ENCODE measurements around the gene GNMT.
"Not testable (repeated sequence)": the region's sequence is repeated elsewhere in the genome, so short reads cannot be mapped to it uniquely, and the experiment has no call there.

GNMT gene

DNA sequence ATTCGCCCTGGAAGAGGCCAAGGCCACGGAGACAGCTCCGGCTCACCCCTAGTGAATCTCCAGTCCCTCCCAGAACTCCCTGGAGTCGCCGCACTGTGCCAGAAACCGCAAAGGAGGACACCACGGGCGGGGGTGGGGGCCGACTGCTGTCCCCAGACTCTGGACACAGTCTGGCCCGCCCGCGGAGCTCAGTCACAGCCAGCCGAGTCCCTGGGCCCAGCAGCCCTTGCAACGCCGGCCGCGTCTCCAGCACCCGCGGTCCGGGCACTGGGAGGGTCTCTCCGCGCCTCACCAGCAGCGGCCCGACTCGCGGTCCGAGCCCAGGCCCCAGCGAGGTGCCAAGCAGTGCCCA, 17.9 kb downstream of the GNMT start:
- no peak for DNase-seq (ENCODE audit: low read depth)

DNA sequence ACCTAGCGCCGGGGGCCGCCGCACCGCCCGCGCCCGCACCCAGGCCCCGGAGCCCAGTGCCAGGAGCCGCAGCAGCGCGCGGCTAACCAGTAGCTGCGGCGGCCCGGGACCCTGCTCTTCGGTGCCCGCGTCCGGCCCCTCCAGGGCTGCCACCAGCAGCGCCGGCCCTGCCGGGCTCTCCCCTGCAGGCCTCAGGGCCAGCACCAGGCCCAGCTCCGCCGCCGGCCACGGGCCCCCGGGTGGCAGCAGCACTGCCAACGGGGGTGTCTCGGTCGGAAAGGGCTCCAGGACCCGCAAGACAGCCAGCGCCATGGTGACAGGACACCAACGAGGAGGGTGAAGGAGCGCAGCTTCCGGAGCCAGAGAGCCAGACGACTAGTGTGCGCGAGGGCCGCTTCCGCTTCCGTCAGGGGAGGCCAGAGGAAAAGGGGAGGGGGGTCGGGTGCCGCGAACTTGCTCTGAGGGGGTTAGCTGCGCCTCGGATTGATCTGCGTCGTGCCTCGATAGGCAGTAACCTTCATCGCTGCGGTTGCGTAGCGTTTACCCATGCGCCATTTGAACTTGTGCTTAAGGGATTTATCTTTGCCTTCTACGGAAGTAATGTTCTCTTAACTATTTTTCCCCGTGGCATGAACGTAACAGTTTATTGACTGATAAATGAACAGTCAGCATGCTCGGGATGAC, 18.4 kb downstream of the GNMT start, which contains the start of gene PEX6:
Gene PEX6, minus strand, starts transcription at position 343 of the 684 bp plus-strand sequence. Its CDS starts 31 bp downstream, at position 312.
- DNase-seq (ENCODE audit: low read depth) = no peak

DNA sequence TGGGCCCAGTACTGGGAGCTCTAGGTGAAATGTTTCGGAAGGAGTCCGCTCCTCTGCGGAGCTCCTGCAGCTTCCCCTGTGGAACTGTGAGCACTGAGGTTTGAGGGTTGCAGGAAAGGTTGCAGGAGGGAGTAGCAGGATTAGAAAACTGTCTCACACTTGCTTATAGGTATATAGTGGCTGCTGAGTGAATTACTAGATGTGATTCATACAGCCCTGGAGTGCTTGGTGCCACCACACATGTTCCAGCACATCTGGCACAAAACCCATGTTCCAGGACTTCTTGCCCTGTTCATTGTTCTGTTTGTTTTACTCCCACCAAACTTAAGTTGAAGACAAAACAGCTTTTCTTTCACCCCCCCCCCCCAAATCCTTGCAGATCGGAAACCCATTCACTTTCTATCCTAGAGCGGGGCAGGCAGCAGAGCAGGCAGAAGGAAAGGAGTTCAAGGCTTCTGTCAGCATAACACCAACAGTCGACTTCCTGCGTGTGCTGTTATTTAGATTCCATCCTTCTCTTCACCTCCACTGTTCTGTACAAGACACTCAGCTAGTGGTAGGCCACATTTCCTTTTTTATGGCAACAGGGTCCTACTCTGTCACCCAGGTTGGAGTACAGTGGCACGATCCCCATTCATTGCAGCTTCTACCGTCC, 19.1 kb downstream of the GNMT start:
- no peak for DNase-seq (ENCODE audit: low read depth)

DNA sequence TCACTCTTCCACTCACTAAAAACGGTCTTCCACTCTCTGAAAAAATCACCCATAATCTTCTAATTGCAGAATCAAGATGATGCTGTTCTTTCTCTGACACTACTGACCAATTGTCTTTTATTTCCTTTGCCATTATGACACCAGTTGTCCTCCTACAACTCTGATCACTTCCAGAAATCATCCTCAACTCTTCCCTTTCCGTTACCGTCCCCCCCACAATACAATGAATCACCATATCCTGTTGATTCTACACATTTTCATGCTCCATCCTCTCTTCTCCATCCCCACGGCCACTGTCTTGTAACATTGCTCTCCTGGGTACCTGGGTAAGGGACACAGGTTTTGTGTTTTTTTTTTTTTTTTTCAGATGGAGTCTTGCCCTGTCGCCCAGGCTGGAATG, 21.3 kb downstream of the GNMT start:
- no peak for DNase-seq (ENCODE audit: low read depth)

DNA sequence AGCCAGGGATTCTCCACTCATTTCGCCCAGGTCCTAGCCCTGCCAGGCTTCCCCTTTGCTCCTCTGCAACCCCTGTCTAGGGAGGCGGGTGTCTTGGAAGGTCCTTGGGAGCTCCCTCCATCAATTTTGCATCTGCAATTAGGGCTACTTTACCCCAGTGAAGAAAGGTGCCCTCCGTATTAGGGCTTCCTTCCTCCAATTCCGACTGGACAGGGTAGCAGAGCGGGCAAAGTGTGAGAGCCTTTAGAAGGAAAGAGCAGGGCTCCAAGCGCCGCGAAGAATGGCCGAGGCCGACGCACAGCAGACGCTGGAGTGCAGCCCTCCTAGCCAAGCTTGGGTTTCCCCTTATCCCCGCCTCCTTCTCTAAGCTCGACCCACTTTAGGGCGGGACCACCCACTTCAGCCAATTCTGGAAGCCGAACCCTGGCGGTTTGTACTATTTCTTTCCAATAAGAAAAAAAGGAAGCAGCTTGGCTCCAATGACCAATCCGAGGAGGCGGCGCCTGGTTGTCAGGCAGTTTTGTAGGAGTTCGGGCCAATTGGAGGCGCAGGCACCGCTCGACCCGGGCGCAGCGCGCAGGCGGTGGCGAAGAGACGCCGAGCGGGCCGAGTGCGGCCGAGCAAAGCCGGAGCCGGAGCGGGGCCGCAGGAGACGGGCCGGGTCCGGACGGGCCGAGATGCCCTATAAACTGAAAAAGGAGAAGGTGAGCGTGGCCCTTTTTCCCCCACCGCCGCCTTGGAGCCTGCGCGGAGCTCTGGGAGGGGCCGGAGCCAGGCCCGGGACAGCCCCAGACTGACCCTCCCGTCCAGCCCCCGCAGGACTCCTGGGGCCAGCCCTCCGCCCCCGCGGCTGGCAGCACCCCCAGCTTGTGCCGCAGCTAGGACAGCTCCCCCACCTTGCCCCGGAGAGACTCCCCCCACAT, 23.7 kb downstream of the GNMT start, which contains the start of gene PPP2R5D:
Gene PPP2R5D, plus strand, starts transcription at position 570 of the 923 bp plus-strand sequence. Its CDS starts 108 bp downstream, at position 678.
- peak; percentile 96 for DNase-seq (ENCODE audit: low read depth)

DNA sequence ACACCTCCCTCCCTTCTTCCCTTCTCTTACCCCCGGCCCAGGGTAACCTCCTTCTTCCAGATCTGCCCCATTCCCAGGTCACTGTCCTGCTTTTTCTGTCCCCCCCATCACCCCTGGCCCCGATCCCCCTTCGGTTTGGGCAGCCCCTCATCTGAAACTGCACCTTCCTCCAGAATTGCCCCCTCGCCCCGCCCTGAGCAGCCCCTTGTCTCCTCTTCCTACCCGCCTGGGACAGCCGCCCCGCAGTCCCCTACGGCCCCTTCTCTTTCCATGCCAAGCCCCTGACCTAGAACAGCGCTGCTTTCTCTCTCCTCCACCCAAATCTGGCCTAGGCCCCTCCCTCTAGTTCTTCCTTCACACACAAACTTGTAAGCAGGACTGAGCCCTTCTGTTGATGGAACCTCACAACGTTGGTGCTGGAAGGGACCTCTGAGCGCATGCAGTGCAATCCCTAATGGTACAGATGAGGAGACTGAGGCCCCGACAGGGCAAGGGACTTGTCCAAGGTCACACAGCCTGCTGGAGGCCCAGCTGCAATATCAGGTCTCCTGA, 24.4 kb downstream of the GNMT start:
- no peak for DNase-seq (ENCODE audit: low read depth)

DNA sequence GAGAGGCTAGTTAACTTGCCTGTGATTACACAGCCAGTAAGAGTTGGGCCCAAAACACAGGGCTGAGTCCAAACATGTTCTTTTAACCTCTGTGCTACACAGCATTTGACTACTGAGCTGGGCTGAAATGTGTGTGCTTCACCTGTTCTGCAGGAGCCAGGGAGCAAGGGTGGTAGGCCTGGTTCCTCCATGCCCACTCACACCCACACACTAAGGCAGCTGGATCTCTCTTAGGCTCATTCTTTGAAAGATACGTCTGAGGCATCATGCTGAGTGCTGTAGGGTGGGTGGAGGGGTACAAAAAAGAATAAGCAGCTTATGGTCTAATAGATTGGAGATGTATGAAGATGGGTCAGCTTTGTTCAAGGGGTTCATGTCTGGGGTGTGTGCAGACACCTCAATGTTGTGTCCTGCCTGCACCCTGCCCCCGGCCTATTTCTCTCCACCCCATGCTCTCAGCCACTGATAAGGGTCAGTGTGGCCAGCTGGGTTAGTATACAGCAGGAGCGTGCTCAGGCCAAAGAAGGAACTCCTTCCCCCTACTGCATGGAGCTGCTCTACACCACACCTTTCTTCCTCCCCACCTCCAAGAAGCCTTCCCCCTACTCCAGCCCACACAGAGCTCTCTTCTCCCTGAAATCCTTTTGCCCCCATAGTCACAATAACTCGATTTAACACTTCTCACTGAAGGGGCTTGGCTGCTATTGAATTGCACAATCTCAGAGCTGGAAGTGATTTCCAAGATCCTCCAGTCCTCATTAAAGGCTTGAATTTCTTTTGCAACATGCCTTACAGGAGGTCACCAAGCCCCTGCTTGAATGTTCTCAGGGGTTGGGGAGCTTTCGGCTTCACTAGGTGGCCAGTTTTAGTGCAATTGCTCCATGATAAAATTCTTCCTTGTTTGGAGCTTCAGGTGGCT, 27.2 kb downstream of the GNMT start:
- no peak for DNase-seq (ENCODE audit: low read depth)

DNA sequence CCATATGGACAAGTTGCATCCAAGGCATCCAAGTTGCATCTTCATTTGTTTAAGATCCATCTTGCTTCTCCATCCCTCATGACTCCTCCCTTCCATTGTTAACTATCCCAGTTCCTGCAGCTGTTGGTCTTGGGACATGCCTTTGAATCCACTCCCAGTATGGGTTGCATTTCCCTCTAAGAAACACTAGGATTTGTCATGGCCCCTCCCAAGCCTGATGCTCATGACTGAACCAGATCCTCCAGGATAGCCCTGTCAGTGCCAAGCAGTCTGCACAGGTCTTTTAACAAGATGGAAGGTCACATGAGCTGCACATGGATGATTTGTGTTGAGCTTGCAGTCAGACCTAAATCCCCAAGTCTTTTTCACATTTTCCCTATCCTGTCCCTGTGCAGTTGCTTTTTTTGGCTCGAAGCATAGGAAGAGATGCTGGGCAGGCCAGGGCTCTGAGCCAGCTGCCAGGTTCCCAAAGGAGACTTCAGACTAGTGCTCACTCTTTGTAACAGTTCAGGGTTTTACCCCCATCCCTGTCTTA, 28.0 kb downstream of the GNMT start:
- DNase-seq (ENCODE audit: low read depth) = no peak

DNA sequence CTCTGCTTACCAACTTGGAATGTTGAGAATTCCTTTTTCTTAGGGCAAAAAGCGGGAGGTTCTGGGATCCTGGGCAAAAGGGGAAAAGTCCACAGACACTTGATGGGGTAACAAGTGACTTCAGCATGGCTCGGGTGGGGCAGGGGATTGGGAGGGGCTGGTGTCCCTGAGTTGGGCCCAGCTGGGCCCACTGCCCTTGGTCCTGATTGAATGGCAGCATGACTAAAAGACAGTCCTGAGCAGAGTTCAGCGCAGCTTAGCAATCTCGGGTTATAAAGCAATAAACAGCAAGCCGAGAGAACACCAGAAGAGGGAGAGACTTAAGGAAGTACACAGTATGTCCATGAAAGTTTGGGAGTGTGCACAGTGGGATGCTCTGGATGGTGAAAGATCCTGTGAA, 29.4 kb downstream of the GNMT start:
- no peak for DNase-seq (ENCODE audit: low read depth)

DNA sequence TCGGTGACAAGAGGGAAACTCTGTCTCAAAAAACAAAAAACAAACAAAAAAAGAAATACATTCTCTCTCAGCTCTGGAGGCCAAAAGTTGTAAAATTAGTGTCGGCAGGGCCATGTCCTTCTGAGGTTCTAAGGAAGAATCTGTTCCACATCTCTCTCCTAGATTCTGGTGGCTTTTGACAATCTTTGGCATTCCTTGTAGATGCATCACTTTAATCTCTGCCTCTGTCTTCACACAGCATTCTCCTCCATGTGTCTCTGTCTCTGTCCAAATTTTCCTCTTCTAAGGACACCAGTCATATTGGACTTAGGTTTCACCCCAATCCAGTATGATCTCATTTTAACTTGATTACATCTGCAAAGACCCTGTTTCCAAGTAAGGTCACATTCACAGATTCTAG, 32.9 kb downstream of the GNMT start:
- no peak for DNase-seq (ENCODE audit: low read depth)

DNA sequence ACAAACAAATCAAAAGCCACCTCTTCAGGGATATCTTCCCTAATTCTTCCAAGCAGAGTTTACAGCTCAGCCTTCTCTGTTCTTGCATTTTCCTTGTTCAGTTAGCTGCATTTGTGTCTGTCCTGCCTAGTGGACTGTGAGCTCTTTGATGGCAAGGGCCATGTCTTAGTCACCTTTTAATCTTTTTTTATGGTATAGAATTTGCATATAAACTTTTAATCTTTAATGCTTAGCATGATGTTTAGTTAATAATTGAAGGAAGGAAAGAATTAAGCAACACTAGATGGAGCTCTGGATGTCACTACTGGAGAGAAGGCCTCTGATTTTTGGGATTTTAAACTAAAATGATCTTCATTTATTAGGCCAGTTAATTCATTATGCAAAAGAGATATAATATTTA, 36.0 kb downstream of the GNMT start:
- DNase-seq (ENCODE audit: low read depth) = no peak

DNA sequence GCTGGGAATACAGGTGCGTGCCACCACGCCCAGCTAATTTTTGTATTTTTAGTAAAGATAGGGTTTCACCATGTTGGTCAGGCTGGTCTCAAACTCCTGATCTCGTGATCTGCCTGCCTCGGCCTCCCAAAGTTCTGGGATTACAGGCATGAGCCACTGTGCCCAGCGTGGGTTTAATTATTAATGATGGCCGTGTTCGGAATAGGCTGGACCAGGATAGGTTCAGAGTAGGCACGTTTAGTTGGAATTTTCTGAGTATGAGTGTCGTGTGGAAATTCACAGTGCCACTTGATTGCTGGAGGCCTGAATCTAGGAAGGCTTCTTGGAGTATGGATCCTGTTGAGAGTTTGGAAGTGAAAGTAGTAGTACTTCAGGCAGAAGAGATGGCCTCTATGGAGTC, 37.7 kb downstream of the GNMT start:
- DNase-seq (ENCODE audit: low read depth) = not testable (repeated sequence)

DNA sequence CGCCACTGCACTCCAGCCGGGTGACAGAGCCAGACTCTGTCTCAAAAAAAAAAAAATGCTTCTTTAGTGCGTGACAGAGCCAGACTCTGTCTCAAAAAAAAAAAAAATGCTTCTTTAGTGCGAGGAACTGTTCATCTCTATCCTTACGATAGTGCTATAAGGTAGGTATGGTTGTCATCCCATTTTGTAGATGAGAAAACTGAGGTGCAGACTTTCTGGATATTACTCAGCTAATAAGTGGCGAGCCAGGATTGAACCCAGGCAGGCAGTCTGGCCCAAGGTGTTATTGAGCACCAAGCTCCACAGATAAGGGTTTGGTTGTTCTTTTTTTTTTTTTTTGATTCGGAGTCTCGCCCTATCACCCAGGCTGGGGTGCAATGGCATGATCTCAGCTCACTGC, 41.3 kb downstream of the GNMT start:
- no peak for DNase-seq (ENCODE audit: low read depth)

DNA sequence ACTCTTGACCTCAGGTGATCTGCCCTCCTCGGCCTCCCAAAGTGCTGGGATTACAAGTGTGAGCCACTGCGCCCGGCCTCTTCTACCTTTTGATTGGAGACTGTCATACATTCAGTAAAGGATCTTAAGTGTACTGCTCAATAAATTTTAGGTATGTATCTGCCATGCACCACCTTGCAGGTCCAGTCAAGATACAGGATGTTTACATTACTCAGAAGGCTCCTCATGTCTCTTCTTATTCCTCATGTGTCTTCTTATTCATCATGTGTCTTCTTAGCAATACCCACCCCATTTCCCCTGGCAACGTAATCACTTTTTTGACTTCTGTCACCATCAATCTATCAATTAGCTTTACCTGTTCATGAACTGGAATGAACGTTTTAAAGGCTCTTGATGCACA, 45.3 kb downstream of the GNMT start:
- DNase-seq (ENCODE audit: low read depth) = no peak

DNA sequence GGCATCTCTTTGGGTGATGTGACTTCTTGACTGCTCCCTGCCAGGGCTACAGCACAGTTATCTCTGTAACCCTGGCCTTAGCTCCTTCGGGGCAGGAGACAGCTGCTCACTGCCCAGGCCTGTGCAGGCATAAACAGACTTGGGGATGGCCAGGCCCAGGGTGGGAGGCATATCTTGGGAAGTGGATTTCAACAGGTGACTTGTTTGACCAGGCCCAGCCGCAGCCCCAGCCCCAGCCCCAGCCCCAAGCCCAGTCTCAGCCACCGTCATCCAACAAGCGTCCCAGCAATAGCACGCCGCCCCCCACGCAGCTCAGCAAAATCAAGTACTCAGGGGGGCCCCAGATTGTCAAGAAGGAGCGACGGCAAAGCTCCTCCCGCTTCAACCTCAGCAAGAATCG, 45.7 kb downstream of the GNMT start:
- no peak for DNase-seq (ENCODE audit: low read depth)

DNA sequence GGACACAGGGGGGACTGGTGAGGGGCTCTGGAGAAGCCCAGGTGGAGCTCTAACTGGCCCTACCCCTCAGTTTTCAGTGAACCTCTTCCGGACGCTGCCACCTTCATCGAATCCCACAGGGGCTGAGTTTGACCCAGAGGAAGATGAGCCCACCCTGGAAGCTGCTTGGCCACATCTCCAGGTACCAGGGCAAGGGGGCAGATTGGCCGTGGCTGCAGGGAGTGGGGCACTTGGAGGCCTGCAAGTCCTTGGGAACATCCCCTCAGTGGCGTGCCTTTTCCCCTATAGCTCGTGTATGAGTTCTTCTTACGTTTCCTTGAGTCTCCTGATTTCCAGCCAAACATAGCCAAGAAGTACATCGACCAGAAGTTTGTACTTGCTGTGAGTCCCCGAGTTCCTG, 46.6 kb downstream of the GNMT start:
- no peak for DNase-seq (ENCODE audit: low read depth)

DNA sequence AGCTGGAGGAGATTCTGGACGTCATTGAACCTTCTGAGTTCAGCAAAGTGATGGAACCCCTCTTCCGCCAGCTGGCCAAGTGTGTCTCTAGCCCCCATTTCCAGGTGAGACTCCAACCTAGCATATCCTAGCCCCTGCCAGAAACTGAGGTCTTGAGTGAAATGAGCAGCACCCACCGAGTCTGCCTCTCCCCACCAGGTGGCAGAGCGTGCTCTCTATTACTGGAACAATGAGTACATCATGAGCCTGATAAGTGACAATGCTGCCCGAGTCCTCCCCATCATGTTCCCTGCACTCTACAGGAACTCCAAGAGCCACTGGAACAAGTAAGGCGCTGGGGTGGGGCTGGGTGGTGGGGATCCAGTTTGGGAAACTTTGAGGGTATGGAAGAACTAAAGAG, 48.6 kb downstream of the GNMT start:
- no peak for DNase-seq (ENCODE audit: low read depth)

DNA sequence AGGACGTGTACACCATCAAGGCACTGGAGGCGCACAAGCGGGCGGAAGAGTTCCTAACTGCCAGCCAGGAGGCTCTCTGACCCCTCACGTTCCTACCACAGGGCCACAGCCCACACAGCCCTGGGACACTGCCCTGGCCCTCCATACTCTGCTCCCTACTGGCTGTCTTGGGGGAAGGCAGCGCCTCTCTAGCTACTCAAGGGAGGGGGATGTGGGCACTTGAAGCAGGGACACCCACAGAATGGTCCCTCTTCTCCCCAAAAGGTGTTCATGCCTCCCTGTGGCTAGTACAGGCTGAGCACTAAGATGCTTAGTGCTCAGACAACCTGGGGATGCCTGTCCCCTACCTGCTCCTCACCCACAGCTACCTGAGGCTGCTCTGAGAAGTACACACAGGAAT, 50.7 kb downstream of the GNMT start:
- DNase-seq (ENCODE audit: low read depth) = no peak

DNA sequence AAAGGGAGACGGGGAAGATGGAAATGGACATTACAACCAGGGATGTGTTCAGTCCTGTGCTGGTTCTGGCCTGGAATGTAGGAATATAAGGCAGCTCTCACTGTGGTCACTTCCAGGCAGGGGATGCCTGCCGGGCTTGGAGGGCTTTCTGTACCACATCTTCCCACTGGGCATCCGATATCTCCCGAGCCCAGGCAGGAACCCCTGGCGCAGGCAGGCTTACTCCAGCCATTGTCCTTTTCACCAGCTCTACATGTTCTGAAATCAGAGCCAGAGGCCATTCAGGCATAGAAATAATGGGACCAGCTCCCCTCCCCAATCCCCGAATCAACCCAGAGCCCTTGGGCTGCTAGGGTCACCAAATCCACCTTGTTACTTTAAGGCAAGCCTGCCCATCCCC, 51.8 kb downstream of the GNMT start:
- DNase-seq (ENCODE audit: low read depth) = no peak

DNA sequence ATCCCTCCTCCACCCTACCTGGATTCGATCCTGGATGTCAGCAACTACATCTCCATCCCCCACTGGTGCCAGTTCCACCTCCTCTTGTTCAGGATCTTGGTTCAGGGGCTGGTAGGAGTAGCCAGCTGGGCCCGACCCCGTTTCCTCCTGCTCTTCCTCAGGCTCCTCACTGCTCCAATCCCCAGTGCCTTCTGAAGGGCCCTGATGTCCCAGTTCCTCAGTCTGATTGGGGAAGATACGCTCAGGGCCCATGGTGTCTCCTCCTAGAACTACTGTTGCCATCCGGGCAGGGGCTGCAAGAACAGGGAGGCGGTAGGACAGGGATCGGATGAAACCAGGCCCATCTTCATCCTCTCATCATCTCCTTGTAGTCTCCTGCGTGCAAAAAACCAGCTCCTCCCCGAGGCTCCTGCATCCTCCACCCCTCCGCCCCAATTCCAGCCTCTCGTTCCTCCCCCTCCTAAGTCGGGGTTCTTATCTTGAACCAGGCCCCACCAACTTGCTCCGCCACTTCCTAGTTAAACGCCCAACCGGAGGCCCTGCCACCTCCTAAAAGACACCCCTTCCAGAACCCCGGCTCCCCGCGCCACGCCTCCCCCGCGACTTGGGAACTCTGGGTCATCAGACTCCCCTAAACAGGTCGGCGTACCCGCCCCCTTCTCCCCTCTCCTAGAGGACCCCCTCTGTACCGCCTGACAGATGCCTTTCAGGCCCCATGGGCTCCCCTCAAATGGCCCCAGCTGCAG, 52.7 kb downstream of the GNMT start:
- DNase-seq (ENCODE audit: low read depth) = no peak

Data from GM04503 (cell line).